GM18511 (cell line): ENCODE data around the gene PPHLN1.
"Not testable (repeated sequence)": the region's sequence is repeated elsewhere in the genome, so short reads cannot be mapped to it uniquely, and the experiment has no call there.

Source experiments
- ATAC-seq: cut with Tn5 transposase; IDR thresholded peaks from one replicate; pipeline ENCODE4 v1.9.1; 2021; ENCODE audit warnings: mild to moderate bottlenecking, moderate library complexity; ENCODE audit not compliant: unreplicated experiment

PPHLN1 gene

GRCh38 chr12:42364692-42365091, 38.7 kb downstream of the PPHLN1 start:
- no peak for ATAC-seq

DNA sequence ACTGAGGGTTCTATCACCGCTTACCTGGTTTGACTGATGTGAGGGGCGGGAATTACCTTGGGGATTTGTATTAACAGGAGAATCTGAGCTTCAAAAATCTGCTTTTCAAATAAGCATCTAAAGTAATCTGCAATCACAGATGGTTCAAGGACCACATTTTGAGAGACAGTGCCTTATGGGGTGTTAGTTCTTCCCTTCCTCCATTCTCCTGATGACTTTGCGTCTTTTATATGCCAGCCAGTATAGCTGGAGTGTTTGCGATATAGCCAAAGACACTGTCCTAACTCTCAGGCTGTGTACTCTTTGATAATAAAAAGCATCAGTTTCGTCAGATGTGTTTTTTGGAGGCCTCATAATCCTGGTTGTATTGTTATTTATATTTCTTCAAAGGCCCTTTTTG, 39.5 kb downstream of the PPHLN1 start:
- ATAC-seq: no peak

DNA sequence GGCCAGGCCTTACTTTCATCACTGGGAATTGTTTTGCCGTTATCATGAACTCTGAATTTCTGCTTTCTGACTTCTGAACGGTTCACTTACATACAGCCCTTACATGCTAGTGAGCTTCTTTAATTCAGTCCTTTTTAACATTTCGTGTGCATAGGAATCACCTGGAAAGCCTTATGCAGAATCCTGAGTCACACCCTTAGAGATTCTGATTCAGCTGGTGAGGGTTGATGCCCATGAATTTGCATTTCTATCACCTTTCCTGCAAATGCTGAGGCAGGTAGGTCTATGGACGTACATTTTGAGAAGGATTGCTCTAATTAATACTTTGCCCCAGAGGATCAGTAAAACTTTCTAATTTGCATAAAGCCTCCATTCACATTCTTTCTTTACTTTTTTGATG, 44.0 kb downstream of the PPHLN1 start:
- ATAC-seq: no peak

- peak; percentile 85 for ATAC-seq
Observed at GRCh38 chr12:42372154-42372791, 46.3 kb downstream of the PPHLN1 start.

DNA sequence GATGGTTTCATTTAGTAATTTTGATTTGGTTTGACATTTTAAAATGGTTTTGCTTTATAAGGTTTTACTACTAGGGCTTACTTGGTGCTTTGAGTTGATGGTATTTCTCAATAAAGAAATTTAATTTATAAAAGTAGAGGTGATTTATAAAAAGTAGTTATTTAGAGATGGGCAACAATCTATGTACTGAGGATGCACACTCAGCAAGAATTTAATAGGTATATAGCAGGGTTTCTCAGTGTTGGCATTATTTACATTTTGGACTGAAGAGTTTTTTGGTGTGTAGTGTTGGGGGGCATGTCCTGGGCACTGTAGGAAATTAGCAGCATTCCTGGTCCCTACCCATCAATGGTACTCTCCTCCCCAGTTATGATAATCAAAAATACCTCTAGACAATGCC, 47.7 kb downstream of the PPHLN1 start:
- no peak for ATAC-seq

DNA sequence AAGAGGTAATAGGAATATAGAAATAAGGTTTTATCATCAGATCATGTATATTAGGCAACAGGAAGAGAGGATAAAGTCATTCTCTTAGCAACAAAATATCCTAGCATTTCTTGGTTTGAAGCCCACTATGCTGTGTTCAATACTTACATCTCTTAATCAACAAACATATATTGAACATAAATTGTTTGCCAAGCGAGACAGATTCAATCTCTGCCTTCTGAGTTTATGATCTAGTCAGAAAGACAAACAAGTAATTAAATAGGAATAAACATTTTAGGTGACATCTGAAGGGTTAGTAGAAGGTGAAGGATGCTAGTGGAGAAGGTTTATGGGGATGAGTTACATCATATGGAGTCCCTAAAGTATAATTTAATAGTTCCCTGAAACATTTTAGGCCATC, 54.8 kb downstream of the PPHLN1 start:
- ATAC-seq: no peak

DNA sequence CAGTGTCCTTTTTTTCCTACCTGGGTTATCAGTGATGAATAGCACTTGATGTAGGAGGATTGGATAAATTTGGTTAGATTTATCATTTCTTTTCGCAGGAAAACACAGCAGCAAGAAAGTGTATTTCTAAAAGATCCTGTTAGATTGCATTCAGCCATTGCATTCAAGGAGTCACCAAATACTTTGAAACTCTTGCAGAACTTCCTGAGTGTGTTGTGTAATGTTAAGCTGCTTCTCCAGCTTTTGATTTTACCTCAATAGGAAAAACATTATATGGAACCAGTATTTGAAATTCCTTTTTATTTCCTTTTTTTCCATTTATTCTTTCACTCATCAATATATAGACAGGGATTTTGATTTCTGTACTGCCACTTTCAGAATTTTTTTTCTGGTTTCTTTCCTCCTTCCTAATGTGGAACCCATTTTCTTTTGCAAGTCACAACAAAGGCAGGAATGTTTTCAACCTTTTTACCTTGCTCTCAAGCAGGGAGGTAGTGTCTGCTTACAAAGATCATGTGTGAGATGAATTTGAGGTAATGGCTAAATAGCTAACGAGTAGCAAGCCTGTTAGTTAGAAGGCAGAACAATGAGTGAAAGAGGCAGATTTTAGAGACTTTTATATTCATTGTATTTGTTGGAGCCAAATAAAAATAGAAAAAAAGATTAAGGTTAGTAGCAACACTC, 56.2 kb downstream of the PPHLN1 start:
- ATAC-seq: no peak

- no peak for ATAC-seq
Observed at GRCh38 chr12:42385326-42385841, 59.4 kb downstream of the PPHLN1 start.

GRCh38 chr12:42386308-42386707, 60.3 kb downstream of the PPHLN1 start:
- no peak for ATAC-seq

DNA sequence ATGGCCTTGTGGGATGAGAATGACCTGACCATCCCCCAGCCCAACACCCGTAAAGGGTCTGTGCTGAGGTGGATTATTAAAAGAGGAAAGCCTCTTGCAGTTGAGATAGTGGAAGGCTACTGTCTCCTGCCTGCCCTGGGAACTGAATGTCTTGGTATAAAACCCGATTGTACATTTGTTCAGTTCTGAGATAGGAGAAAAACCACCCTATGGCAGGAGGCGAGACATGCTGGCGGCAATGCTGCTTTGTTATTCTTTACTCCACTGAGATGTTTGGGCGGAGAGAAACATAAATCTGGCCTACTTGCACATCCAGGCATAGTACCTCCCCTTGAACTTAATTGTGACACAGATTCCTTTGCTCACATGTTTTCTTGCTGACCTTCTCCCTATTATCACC, 62.1 kb downstream of the PPHLN1 start:
- not testable (repeated sequence) for ATAC-seq

GRCh38 chr12:42394429-42394828, 68.5 kb downstream of the PPHLN1 start:
- ATAC-seq: no peak

DNA sequence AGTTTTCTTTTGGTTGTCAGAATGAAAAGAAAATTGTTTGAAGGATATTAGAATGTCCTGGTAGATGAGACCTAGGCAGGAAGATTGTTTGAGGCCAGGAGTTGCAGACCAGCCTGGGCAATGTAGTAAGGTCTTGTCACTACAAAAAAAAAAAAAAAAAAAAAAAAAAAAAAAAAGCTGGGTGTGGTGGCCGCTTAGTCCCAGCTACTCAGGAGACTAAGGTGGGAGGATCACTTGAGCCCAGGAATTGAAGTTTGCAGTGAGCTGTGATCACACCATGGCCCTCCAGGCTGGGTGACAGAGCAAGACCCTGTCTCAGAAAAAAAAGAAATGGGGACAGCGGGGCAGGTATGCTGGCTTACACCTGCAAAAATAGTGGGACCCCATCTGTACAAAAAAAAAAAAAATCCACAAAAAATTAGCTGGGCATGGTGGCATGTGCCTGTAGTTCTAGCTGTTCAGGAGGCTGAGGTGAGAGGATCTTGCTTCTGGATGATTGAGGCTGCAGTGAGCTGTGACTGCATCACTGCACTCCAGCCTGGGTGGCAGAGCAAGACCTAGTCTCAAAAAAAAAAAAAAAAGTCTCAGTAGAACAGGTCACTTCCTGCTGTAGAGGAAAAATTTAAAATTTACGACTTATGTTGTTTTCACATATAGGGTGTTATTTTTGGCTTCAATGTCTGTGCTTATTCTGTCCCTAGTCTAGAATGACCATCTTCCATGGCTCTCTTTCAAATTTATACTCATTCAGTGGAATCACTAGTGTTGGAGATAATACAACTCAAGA, 70.7 kb downstream of the PPHLN1 start:
- ATAC-seq: peak; percentile 59

GRCh38 chr12:42402821-42403411, 76.9 kb downstream of the PPHLN1 start:
- ATAC-seq: no peak

- no peak for ATAC-seq
Observed at GRCh38 chr12:42407306-42407705, 81.3 kb downstream of the PPHLN1 start.

DNA sequence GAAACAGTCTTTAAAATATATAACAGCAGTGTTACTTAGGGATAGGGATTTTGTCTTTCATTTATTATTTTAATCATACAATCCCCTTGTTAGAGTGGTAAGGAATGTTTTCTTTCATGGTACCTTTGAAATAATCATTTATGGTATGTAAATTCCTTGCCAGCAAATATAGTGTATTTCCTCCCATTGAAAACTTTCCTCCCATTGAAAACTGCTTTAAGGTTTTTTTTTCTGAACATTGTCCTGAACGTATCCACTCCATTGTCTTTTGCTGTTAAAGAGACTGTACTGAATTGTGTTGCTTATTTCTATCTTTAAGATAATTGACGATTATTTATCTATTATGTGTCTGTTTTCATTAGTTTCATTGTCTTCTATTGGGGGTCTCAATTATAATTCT, 83.5 kb downstream of the PPHLN1 start:
- no peak for ATAC-seq

- ATAC-seq: no peak
Observed at GRCh38 chr12:42410340-42410739, 84.4 kb downstream of the PPHLN1 start.

DNA sequence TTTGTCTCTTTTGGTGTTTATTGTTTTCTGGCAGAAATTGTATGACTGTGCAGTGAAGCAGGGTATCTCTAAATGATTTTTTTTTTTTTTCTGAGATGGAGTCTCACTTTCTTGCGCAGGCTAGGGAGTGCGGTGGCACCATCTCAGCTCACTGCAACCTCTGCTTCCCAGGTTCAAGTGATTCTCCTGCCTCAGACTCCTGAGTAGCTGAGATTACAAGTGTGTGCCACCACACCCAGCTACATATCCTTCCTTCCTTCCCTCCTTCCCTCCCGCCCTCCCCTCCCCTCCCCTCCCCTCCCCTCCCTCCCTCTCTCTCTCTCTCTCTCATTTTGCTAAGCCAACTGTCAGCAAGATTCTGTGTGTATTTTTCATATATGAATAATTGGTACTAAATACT, 94.4 kb downstream of the PPHLN1 start:
- no peak for ATAC-seq

DNA sequence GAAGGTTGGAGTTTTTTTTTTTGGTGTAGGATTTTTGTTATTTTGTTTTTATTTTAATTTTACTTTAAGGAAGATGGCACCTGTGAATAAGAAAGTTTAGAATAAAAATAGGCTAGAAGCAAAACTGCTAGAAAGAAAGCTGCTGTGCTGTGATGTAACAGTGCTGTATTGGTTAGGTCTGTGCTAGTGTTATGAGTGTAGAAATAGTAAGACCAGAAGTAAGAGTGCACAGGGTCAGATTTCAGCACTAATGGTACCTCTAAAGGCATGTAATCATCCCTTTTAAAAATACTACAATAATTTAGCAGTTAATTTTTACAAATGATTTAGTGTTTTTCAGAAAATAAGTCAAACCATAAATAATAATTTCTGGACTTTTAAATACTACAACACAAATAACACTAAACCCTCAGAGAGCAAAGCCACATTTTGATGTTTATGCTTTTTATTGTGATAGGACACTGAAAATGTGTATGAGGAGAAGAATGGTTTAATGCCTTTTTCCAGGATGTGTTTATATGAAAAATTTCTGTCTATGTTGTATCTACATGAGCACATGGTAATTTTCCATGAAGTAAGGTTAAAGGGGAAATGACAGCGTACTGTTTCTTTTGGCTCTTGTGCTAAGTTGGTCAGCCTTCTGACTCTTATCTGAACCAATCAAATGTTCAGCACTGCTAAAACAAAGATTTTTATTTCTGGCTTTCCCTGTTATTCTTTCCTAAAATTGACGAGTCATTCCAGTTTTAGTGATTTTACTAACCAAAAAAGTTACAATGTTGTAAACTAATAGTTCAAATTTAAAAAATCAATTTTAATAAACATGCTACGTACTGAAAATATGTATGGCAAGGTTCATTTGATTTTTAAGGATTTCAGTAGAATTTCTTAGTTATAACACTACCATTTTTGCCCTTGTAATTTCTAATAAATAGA, 96.1 kb downstream of the PPHLN1 start:
- ATAC-seq: peak; percentile 93

GRCh38 chr12:42422785-42423184, 96.8 kb downstream of the PPHLN1 start:
- peak; percentile 54 for ATAC-seq

DNA sequence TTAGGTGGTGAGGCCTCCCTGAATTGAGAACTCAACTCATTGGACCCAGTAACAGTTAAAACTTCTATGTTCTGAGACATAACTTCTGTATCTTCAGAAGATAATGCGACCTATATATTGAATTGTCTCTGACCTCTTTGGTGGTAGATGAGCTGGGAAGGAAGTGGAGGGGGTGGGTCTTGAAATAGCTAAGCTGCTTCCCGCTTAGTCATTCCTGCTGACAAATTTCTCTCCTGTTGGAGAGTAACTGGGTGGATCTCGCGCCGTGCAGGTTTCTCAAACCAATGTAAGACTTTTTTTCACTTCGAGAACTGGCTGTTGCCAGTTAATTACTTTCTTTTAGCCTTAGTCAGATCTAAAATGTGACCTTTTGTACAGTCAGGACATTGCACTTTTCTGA, 100.8 kb downstream of the PPHLN1 start:
- ATAC-seq: no peak
